Stomach (tissue), 4 donors: ENCODE data around the gene PSD4.

Experiments
- CTCF ChIP-seq, 7 experiments: fragments of 450-650 bp in 4 of 7; fragments of 200-600 bp in 3 of 7; sonication (generic) in 3 of 7; IDR thresholded peaks; one replicate each; pipeline ENCODE4 v1.5.1; 2016 to 2019; ENCODE audit warnings: antibody characterized with exemption in 7 of 7, control low read depth in 2 of 7, mild to moderate bottlenecking in 1 of 7
- POLR2AphosphoS5 ChIP-seq, 3 donors: sonication (generic); formaldehyde crosslinking; IDR thresholded peaks; one replicate each; pipeline ENCODE4 v1.6.1; 2016; ENCODE audit warnings: antibody characterized with exemption in 3 of 3

GRCh38 chr2:113160248-113160647 is 13.5 kb upstream of the PSD4 start:
- TF ChIP-seq CTCF (IDR thresholded peaks at IDR 0.05) (no peak), POLR2AphosphoS5 (IDR thresholded peaks at IDR 0.05) (no peak)
